Erythroblast (primary cell): ENCODE data around the gene LSS.

Experiments used
- GATA1 ChIP-seq: IDR thresholded peaks from 2 replicates; pipeline ENCODE4 v1.6.1; 2011; ENCODE audit warnings: low read depth, mild to moderate bottlenecking, control low read depth, low read length, moderate library complexity
- POLR2A ChIP-seq: IDR thresholded peaks from 2 replicates; pipeline ENCODE4 v1.6.1; 2011; ENCODE audit warnings: mild to moderate bottlenecking, low read length

- TF ChIP-seq POLR2A (no peak), GATA1 (no peak)
These were observed 40.9 kb upstream of the LSS start for GRCh38 chr21:46269466-46269865.
